Peyer's patch (tissue), 4 donors: Measurements from ENCODE around the gene CA14. TPM values are rescaled to one million over a fixed set of nuclear protein-coding genes. Genes with fewer than 3 reads are reported as not detected.
"Not testable (repeated sequence)": the region's sequence is repeated elsewhere in the genome, so short reads cannot be mapped to it uniquely, and the experiment has no call there.

Experiments
- DNase-seq, 3 donors: peaks; one replicate each; pipeline ENCODE4 v3.0.0-alpha.2; 2017 to 2019
- H3K27ac ChIP-seq, 4 donors: fragments of 200-600 bp; sonication (generic); one replicate each; pipeline ENCODE4 v1.5.1; 2016 to 2019
- H3K27me3 ChIP-seq, 2 donors: fragments of 200-600 bp; sonication (generic); one replicate each; pipeline ENCODE4 v1.5.1; 2019
- H3K36me3 ChIP-seq, 3 donors: fragments of 200-600 bp; sonication (generic); one replicate each; pipeline ENCODE4 v1.5.1; 2016 to 2019
- H3K4me1 ChIP-seq, 4 donors: fragments of 200-600 bp; sonication (generic); one replicate each; pipeline ENCODE4 v1.5.1; 2016 to 2019
- H3K4me3 ChIP-seq, 4 donors: fragments of 200-600 bp; sonication (generic); 1 replicate in 3 of 4; 2 replicates in 1 of 4; pipeline ENCODE4 v1.5.1; 2016 to 2019; ENCODE audit warnings: mild to moderate bottlenecking in 1 of 4
- H3K9me3 ChIP-seq, 4 donors: fragments of 200-600 bp; sonication (generic); one replicate each; pipeline ENCODE4 v1.5.1; 2016 to 2019; ENCODE audit warnings: mild to moderate bottlenecking in 1 of 4
- CTCF ChIP-seq, 6 experiments: fragments of 450-650 bp in 4 of 6; fragments of 200-600 bp in 2 of 6; sonication (generic) in 1 of 6; IDR thresholded peaks; one replicate each; pipeline ENCODE4 v1.5.1; 2017 to 2019; ENCODE audit warnings: antibody characterized with exemption in 6 of 6, mild to moderate bottlenecking in 3 of 6, moderate library complexity in 1 of 6
- POLR2A ChIP-seq, 2 donors: fragments of 450-650 bp; IDR thresholded peaks; one replicate each; pipeline ENCODE4 v1.5.1; 2017; ENCODE audit warnings: antibody characterized with exemption in 2 of 2, mild to moderate bottlenecking in 2 of 2, moderate library complexity in 2 of 2
- small RNA-seq, 2 donors: library from RNA; depleted of rRNA; stranded (forward); fragments of <200 nt; gene quantifications; one replicate each; pipeline ENCODE3, GENCODE V24; 2016
- total RNA-seq, 4 donors: library from RNA; depleted of rRNA; stranded (reverse); fragments of >200 nt; gene quantifications; one replicate each; pipeline ENCODE4 v1.1.0, GENCODE V29; 2016

CA14 gene
- total RNA-seq, 4 donors from 2014 or later: not detected

- Histone ChIP-seq H3K4me3 (no peak overlapping the region), H3K27ac (no peak overlapping the region), H3K4me1 (peaks cover 0 to under 1% (median under 1%) of the 10 kb centered on the region in 4 donors), H3K9me3 (no peaks in the 10 kb centered on the region), H3K27me3 (no peaks in the 10 kb centered on the region), H3K36me3 (peaks cover 0 to 57% (median 0%) of the 10 kb centered on the region in 3 donors)
- no peak for DNase-seq
- TF ChIP-seq POLR2A (IDR thresholded peaks at IDR 0.05) (no peak), CTCF (IDR thresholded peaks at IDR 0.05) (no peak)
These were observed 42.1 kb downstream of the CA14 start for GRCh38 chr1:150299716-150300115.

- no peaks in the 10 kb centered on the region for H3K9me3 ChIP-seq
- DNase-seq: no peak
- H3K27ac ChIP-seq: peak overlapping the region in 1 of 4 donors; percentile 9
- TF ChIP-seq CTCF (IDR thresholded peaks at IDR 0.05) (no peak), POLR2A (IDR thresholded peaks at IDR 0.05) (no peak)
- no peak overlapping the region for H3K4me3 ChIP-seq
- peaks cover 0 to 51% (median 0%) of the 10 kb centered on the region in 3 donors for H3K36me3 ChIP-seq
- no peaks in the 10 kb centered on the region for H3K4me1 ChIP-seq
- H3K27me3 ChIP-seq: no peaks in the 10 kb centered on the region
These were observed 44.8 kb downstream of the CA14 start for GRCh38 chr1:150302338-150302737.

GRCh38 chr1:150302902-150303301, 45.3 kb downstream of the CA14 start:
- Histone ChIP-seq H3K4me1 (no peaks in the 10 kb centered on the region), H3K27me3 (no peaks in the 10 kb centered on the region), H3K9me3 (no peaks in the 10 kb centered on the region), H3K27ac (no peak overlapping the region), H3K4me3 (no peak overlapping the region), H3K36me3 (peaks cover 0 to 53% (median 0%) of the 10 kb centered on the region in 3 donors)
- no peak for DNase-seq
- TF ChIP-seq CTCF (IDR thresholded peaks at IDR 0.05) (no peak), POLR2A (IDR thresholded peaks at IDR 0.05) (no peak)

GRCh38 chr1:150308585-150308984, 51.0 kb downstream of the CA14 start:
- not testable (repeated sequence) for H3K9me3 ChIP-seq, H3K4me1 ChIP-seq, H3K27ac ChIP-seq, H3K4me3 ChIP-seq, DNase-seq, H3K27me3 ChIP-seq
- H3K36me3 ChIP-seq: peaks cover 0 to 12% (median 0%) of the 10 kb centered on the region in 3 donors

GRCh38 chr1:150309758-150310508, 52.4 kb downstream of the CA14 start:
- Histone ChIP-seq H3K4me1 (no peaks in the 10 kb centered on the region), H3K9me3 (no peaks in the 10 kb centered on the region), H3K27me3 (no peaks in the 10 kb centered on the region), H3K27ac (no peak overlapping the region), H3K36me3 (peaks cover 0 to 12% (median 0%) of the 10 kb centered on the region in 3 donors), H3K4me3 (no peak overlapping the region)
- no peak for DNase-seq
- TF ChIP-seq POLR2A (IDR thresholded peaks at IDR 0.05) (no peak), CTCF (IDR thresholded peaks at IDR 0.05) (no peak)

- H3K4me3 ChIP-seq: no peak overlapping the region
- H3K27ac ChIP-seq: no peak overlapping the region
- no peaks in the 10 kb centered on the region for H3K27me3 ChIP-seq
- TF ChIP-seq POLR2A (IDR thresholded peaks at IDR 0.05): no peak
- TF ChIP-seq CTCF (IDR thresholded peaks at IDR 0.05): no peak
- H3K9me3 ChIP-seq: no peaks in the 10 kb centered on the region
- H3K4me1 ChIP-seq: no peaks in the 10 kb centered on the region
- peaks cover 0 to 12% (median 0%) of the 10 kb centered on the region in 3 donors for H3K36me3 ChIP-seq
- no peak for DNase-seq
These were observed 54.2 kb downstream of the CA14 start for GRCh38 chr1:150311762-150312161.

Small RNAs within 50 kb of the gene (small RNA-seq; reads per million reads assigned to genes)
- gene RN7SL480P (0 reads per million in 2 donors), gene RNU2-17P (0.12 to 0.13 reads per million in 2 donors)

Other genes starting within 250 kb of the CA14 start
- gene OTUD7B, start 247.0 kb upstream of the CA14 start, total RNA-seq: 10 to 100 TPM; 12.4 to 22.0 (median 19.5) TPM
- 10 to 100 TPM; 36.1 to 70.1 (median 42.0) TPM for gene VPS45, start 190.0 kb upstream of the CA14 start, total RNA-seq
- 100 to 1,000 TPM in 1 of 4 donors, 10 to 100 TPM in 3; 12.6 to 106 (median 29.6) TPM for gene PLEKHO1, start 107.9 kb upstream of the CA14 start, total RNA-seq
- gene ANP32E, start 21.7 kb upstream of the CA14 start, total RNA-seq: 10 to 100 TPM in 2 of 4 donors, 1 to 10 TPM in 2; 7.3 to 24.8 (median 9.9) TPM
- 100 to 1,000 TPM in 2 of 4 donors, 10 to 100 TPM in 2; 78.4 to 106 (median 99.3) TPM for gene APH1A, start 11.2 kb downstream of the CA14 start, total RNA-seq
- gene C1orf54, start 15.0 kb downstream of the CA14 start, total RNA-seq: 10 to 100 TPM in 1 of 4 donors, 1 to 10 TPM in 1, not detected in 2; 3.6 to 17.3 TPM
- gene CIART, start 24.8 kb downstream of the CA14 start, total RNA-seq: 1 to 10 TPM; 1.7 to 5.7 (median 5.1) TPM
- 10 to 100 TPM; 21.9 to 46.2 (median 32.5) TPM for gene MRPS21, start 36.1 kb downstream of the CA14 start, total RNA-seq
- 100 to 1,000 TPM in 1 of 4 donors, 10 to 100 TPM in 3; 71.6 to 132 (median 91.1) TPM for gene PRPF3, start 63.8 kb downstream of the CA14 start, total RNA-seq
- 10 to 100 TPM; 21.5 to 44.6 (median 28.2) TPM for gene RPRD2, start 106.4 kb downstream of the CA14 start, total RNA-seq
- 10 to 100 TPM in 3 of 4 donors, 1 to 10 TPM in 1; 7.7 to 15.4 (median 12.3) TPM for gene TARS2, start 229.6 kb downstream of the CA14 start, total RNA-seq